GM12872 (cell line): ENCODE results near the gene ATP10B.

Experiments
- TF ChIP-seq, protein P1 (sequence below): IDR thresholded peaks from 3 replicates; pipeline ENCODE4 v1.5.1; 2011; ENCODE audit warnings: low read depth, mild to moderate bottlenecking, low read length, moderate library complexity; ENCODE audit not compliant: insufficient read depth

Gene ATP10B

DNA sequence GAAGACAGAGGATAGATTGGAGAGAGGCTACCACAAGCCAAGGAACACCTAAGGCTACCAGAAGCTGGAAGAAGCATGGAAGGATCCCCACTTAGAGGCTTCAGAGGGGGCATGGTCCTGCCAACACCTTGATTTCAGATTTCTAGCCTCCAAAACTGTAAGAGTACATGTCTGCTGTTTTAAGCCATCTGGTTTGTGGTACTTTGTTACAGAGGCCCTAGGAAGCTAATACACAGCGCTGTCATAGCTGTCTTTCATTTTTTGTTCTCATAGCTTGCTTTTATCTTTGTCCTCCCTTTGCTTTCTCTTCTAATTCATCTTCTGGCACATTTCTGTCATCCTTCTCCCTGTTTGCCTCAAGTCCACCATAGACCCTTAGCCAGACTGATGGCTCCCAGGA is 104.5 kb downstream of the ATP10B start:
- TF ChIP-seq, protein P1, sequence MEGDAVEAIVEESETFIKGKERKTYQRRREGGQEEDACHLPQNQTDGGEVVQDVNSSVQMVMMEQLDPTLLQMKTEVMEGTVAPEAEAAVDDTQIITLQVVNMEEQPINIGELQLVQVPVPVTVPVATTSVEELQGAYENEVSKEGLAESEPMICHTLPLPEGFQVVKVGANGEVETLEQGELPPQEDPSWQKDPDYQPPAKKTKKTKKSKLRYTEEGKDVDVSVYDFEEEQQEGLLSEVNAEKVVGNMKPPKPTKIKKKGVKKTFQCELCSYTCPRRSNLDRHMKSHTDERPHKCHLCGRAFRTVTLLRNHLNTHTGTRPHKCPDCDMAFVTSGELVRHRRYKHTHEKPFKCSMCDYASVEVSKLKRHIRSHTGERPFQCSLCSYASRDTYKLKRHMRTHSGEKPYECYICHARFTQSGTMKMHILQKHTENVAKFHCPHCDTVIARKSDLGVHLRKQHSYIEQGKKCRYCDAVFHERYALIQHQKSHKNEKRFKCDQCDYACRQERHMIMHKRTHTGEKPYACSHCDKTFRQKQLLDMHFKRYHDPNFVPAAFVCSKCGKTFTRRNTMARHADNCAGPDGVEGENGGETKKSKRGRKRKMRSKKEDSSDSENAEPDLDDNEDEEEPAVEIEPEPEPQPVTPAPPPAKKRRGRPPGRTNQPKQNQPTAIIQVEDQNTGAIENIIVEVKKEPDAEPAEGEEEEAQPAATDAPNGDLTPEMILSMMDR: no peak

GRCh38 chr5:160744268-160745101 is 107.5 kb downstream of the ATP10B start:
- TF ChIP-seq, protein P1: no peak

DNA sequence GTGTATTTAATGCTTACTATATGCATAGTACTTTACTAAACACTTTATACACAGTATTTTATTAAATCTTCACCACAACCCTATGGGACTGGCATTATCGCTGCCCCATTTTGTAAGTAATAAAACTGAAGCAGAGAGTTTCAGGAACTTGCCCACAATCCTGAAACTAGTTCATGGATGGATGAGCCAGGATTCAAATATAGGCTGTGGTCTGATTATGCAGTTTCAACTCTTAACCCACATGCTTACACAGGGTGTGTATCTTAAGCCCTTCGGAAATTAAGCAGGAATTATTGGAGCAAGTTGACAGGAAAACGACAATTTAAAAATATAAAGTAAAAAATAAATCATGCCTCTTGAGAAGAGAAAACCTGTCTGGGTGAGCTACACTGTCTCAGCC is 109.0 kb downstream of the ATP10B start:
- TF ChIP-seq, protein P1: no peak

- TF ChIP-seq, protein P1: no peak
Measured at GRCh38 chr5:160742446-160742845, 109.6 kb downstream of the ATP10B start.

GRCh38 chr5:160727296-160727997 is 124.6 kb downstream of the ATP10B start:
- TF ChIP-seq, protein P1: no peak

DNA sequence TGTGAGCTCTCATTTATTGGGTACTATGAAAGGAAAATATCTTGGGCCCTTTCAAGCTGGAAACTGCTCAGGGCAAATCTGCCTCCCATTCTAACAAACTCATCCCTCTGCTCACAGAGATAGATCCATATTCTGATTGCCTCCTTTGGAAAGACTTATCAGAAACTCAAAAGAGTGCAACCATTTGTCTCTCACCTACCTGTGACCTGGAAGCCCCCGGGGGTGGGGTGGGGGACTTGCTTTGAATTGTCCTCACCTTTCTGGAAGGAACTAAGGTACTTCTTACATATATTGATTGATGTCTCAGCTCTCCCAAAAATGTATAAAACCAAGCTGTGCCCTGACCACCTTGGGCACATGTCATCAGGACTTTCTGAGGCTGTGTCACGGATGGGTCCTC is 125.3 kb downstream of the ATP10B start:
- TF ChIP-seq, protein P1: no peak

DNA sequence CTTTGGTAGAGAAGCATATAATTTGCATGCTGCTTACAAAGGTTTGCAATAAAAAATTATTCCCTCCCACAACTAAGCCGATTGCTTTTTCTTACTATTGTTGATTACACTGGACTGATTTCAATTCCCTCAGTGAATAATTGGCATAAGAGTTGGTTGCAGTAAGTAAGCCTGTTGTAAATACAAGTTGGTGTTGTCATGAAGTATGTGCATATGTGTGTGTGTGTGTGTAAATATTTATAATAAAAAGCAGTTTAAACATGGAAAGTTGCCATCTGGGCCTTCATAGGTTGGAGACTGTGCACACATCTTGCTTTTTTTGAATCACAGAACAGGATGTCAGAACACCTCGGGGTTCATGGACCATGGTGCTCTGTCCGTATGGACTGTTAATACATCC is 131.2 kb downstream of the ATP10B start:
- TF ChIP-seq, protein P1: no peak
